Right kidney (tissue), 1 donor: Measurements from ENCODE around the gene THRB.

Experiments used
- DNase-seq: peaks from one replicate; pipeline ENCODE4 v3.0.0-alpha.2; 2016

THRB gene

GRCh38 chr3:24220859-24221657, 273.6 kb downstream of the THRB start:
- DNase-seq = no peak

GRCh38 chr3:24215502-24215901, 279.1 kb downstream of the THRB start:
- no peak for DNase-seq

GRCh38 chr3:24211381-24211780, 283.3 kb downstream of the THRB start:
- DNase-seq = no peak

- DNase-seq = no peak
Observed at GRCh38 chr3:24202071-24202470, 292.6 kb downstream of the THRB start.

GRCh38 chr3:24201301-24201700, 293.3 kb downstream of the THRB start:
- no peak for DNase-seq

GRCh38 chr3:24199775-24200247, 294.8 kb downstream of the THRB start:
- no peak for DNase-seq

GRCh38 chr3:24199300-24199699, 295.4 kb downstream of the THRB start:
- no peak for DNase-seq

- no peak for DNase-seq
Observed at GRCh38 chr3:24198728-24199127, 295.9 kb downstream of the THRB start.

- no peak for DNase-seq
Observed at GRCh38 chr3:24197809-24198208, 296.8 kb downstream of the THRB start.

GRCh38 chr3:24196526-24196925, 298.1 kb downstream of the THRB start:
- no peak for DNase-seq

GRCh38 chr3:24195504-24196230, 299.0 kb downstream of the THRB start:
- no peak for DNase-seq

- DNase-seq = no peak
Observed at GRCh38 chr3:24192469-24193056, 302.1 kb downstream of the THRB start.

- no peak for DNase-seq
Observed at GRCh38 chr3:24191801-24192403, 302.7 kb downstream of the THRB start.

GRCh38 chr3:24190256-24190655, 304.4 kb downstream of the THRB start:
- DNase-seq = no peak

GRCh38 chr3:24185738-24186384, 308.8 kb downstream of the THRB start:
- peak; percentile 31 for DNase-seq

GRCh38 chr3:24184528-24185176, 310.0 kb downstream of the THRB start:
- DNase-seq = no peak

- DNase-seq = no peak
Observed at GRCh38 chr3:24182756-24183155, 311.9 kb downstream of the THRB start.

GRCh38 chr3:24181256-24181655, 313.4 kb downstream of the THRB start:
- no peak for DNase-seq

- DNase-seq = no peak
Observed at GRCh38 chr3:24180616-24181015, 314.0 kb downstream of the THRB start.

- DNase-seq = no peak
Observed at GRCh38 chr3:24177201-24177600, 317.4 kb downstream of the THRB start.

- DNase-seq = no peak
Observed at GRCh38 chr3:24174614-24175013, 320.0 kb downstream of the THRB start.

- DNase-seq = no peak
Observed at GRCh38 chr3:24168977-24169376, 325.7 kb downstream of the THRB start.
